Epithelial cell of esophagus (primary cell): ENCODE data around the gene OR9G4.
A peak's percentile ranks its signal among the peaks of the same experiment; 100 is the strongest.

Experiments
- DNase-seq: peaks from one replicate; pipeline ENCODE4 v3.0.0; 2010; ENCODE audit warnings: low read depth
- H3K4me3 ChIP-seq: 2 replicates; pipeline ENCODE4 v1.5.1; 2011; ENCODE audit warnings: mild to moderate bottlenecking, low read length, control low read depth
- TF ChIP-seq, protein P1 (sequence below): IDR thresholded peaks from 2 replicates; pipeline ENCODE4 v1.5.1; 2011; ENCODE audit warnings: low read depth, mild to moderate bottlenecking, low read length, control low read depth, inconsistent platforms; ENCODE audit not compliant: insufficient read depth; ENCODE audit errors: missing control alignments

The OR9G4 gene

DNA sequence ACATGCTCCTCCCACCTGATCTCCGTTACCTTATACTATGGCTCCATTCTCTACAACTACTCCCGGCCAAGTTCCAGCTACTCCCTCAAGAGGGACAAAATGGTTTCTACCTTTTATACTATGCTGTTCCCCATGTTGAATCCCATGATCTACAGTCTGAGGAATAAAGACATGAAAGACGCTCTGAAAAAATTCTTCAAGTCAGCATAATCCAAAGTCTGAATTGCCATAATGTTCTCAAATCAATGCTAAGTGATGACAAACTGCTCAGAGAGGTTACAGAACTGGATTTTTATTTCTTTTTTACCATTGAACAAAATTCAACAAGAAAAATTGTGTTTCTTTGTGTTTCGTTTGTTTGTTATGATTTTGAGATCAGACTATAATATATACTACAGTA is 7.6 kb downstream of the OR9G4 start:
- TF ChIP-seq, protein P1, sequence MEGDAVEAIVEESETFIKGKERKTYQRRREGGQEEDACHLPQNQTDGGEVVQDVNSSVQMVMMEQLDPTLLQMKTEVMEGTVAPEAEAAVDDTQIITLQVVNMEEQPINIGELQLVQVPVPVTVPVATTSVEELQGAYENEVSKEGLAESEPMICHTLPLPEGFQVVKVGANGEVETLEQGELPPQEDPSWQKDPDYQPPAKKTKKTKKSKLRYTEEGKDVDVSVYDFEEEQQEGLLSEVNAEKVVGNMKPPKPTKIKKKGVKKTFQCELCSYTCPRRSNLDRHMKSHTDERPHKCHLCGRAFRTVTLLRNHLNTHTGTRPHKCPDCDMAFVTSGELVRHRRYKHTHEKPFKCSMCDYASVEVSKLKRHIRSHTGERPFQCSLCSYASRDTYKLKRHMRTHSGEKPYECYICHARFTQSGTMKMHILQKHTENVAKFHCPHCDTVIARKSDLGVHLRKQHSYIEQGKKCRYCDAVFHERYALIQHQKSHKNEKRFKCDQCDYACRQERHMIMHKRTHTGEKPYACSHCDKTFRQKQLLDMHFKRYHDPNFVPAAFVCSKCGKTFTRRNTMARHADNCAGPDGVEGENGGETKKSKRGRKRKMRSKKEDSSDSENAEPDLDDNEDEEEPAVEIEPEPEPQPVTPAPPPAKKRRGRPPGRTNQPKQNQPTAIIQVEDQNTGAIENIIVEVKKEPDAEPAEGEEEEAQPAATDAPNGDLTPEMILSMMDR, result no peak

DNA sequence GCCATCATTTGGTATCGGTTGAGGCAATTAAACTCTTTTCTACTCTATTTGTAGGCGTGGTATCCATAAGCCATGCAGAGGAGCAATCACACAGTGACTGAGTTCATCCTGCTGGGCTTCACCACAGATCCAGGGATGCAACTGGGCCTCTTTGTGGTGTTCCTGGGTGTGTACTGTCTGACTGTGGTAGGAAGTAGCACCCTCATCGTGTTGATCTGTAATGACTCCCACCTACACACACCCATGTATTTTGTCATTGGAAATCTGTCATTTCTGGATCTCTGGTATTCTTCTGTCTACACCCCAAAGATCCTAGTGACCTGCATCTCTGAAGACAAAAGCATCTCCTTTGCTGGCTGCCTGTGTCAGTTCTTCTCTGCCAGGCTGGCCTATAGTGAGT is 8.4 kb downstream of the OR9G4 start:
- no peak for DNase-seq
- H3K4me3 ChIP-seq, result no peak overlapping the region
- TF ChIP-seq, protein P1, result no peak

More for the DNA sequence above, 7.6 kb downstream of the OR9G4 start:
- H3K4me3 ChIP-seq, result no peak overlapping the region
- DNase-seq, result no peak

DNA sequence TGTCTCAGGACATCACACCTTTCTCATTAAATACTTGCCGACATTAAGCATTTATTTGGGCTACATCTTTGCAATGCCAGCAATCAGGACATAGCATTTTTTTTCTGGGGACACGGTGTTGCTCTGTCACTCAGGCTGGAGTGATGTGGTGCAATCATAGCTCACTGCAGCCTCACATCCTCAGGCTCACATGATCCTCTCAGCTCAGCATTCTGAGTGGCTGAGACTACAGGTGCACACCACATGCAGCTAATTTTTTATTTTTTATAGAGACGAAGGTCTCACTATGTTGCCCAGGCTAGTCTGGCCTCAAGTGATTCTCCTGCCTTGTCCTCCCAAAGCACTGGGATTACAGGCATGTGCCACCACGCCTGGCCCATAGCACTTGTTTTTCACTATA is 28.0 kb downstream of the OR9G4 start:
- H3K4me3 ChIP-seq, result no peak overlapping the region
- DNase-seq, result no peak
- TF ChIP-seq, protein P1, result no peak

DNA sequence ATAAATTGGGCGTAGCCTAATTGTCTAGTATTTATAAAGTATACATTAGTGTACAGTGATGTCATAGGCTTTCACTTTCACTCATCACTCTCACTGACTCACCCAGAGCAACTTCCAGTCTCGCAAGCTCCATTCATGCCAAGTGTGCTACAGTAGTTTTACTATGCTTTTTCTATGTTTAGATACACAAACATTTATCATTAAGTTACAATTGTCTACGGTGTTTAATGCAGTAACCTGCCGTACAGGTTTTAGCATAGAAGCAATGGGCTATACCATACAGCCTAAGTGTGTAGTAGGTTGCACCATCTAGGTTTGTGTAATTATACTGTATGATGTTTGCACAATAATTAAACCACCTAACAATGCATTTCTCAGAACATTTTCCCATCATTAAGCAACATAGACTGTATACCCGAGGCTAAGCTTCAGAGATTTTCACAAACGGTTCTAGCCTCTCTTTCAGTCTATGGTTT is 32.1 kb downstream of the OR9G4 start:
- TF ChIP-seq, protein P1, result no peak
- peak; percentile 75 for DNase-seq
- no peak overlapping the region for H3K4me3 ChIP-seq

DNA sequence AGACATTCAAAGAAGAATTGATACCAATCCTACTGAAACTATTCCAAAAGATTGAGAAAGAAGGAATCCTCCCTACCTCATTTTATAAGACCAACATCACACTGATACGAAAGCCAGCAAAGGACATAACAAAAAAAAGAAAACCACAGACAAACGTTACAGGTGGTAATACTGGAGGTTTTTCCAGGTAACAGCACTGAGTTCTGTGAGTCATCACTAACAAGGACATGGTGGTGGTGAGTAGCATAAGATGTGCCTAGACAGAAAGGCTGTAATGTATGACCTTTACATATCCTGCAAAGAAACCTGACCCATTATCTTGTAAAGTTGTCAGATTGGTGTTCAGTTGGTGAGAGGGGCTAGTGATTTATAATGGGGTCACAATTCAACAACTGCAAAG is 34.3 kb downstream of the OR9G4 start:
- no peak overlapping the region for H3K4me3 ChIP-seq
- TF ChIP-seq, protein P1, result no peak
- DNase-seq, result peak; percentile 26

DNA sequence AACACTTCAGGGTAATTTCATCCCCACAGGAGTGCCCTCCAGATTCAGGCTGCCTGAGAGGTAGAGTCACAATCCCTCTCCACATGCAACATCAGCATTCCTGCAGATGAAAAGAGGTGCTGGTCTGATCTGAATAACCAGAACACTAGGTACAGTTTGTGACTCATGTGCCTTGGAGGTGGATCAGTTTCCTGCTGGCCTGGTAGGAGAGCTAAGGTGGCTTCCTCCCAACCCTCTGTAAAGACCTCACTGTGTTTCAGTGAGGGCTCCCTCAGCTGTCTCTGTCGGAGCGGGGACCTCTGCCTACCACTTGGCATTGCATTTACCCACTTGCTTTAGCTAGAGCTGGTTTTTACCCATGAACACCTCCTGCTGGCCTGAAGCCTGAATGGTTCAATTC is 42.0 kb downstream of the OR9G4 start:
- H3K4me3 ChIP-seq, result no peak overlapping the region

More for the DNA sequence above, 42.0 kb downstream of the OR9G4 start:
- TF ChIP-seq, protein P1, result no peak
- peak; percentile 60 for DNase-seq
